ENCODE data around the gene MAPKAPK3. TPM values are rescaled to one million over a fixed set of nuclear protein-coding genes. Genes with fewer than 3 reads are reported as not detected.

Gene MAPKAPK3
- total RNA-seq, 1 donor from 2014 or later: 35.9 TPM

GRCh38 chr3:50655009-50655830, 38.3 kb downstream of the MAPKAPK3 start:
- peaks cover 8% of the 10 kb centered on the region for H3K4me1 Mint-ChIP-seq
- DNase-seq (ENCODE audit: low spot score in 2 of 2, unreplicated experiment in 2 of 2): no peak
- H3K4me3 Mint-ChIP-seq: no peak overlapping the region
- no peaks in the 10 kb centered on the region for H3K9me3 Mint-ChIP-seq
- H3K27ac Mint-ChIP-seq: no peak overlapping the region
- H3K36me3 Mint-ChIP-seq: no peaks in the 10 kb centered on the region
- no peak for TF ChIP-seq CTCF (IDR thresholded peaks at IDR 0.05; ENCODE audit: unreplicated experiment)
- peaks cover 4% of the 10 kb centered on the region for H3K27me3 Mint-ChIP-seq (ENCODE audit: low read depth)

- Mint-ChIP-seq H3K4me1 (peaks cover 8% of the 10 kb centered on the region), H3K9me3 (no peaks in the 10 kb centered on the region), H3K4me3 (no peak overlapping the region), H3K27me3 (ENCODE audit: low read depth) (peaks cover 5% of the 10 kb centered on the region), H3K36me3 (no peaks in the 10 kb centered on the region), H3K27ac (no peak overlapping the region)
- no peak for TF ChIP-seq CTCF (IDR thresholded peaks at IDR 0.05; ENCODE audit: unreplicated experiment)
- DNase-seq (ENCODE audit: low spot score in 2 of 2, unreplicated experiment in 2 of 2): no peak
Observed at GRCh38 chr3:50656417-50657195, 39.7 kb downstream of the MAPKAPK3 start.

- Mint-ChIP-seq H3K4me3 (no peak overlapping the region), H3K27me3 (ENCODE audit: low read depth) (peaks cover 8% of the 10 kb centered on the region), H3K27ac (no peak overlapping the region), H3K4me1 (peaks cover 6% of the 10 kb centered on the region), H3K9me3 (no peaks in the 10 kb centered on the region), H3K36me3 (no peaks in the 10 kb centered on the region)
- DNase-seq (ENCODE audit: low spot score in 2 of 2, unreplicated experiment in 2 of 2): no peak
- no peak for TF ChIP-seq CTCF (IDR thresholded peaks at IDR 0.05; ENCODE audit: unreplicated experiment)
Observed at GRCh38 chr3:50657407-50657806, 40.5 kb downstream of the MAPKAPK3 start.

GRCh38 chr3:50657816-50658215, 40.9 kb downstream of the MAPKAPK3 start:
- Mint-ChIP-seq H3K9me3 (no peaks in the 10 kb centered on the region), H3K27ac (no peak overlapping the region), H3K27me3 (ENCODE audit: low read depth) (peaks cover 8% of the 10 kb centered on the region), H3K4me1 (peaks cover 6% of the 10 kb centered on the region), H3K4me3 (no peak overlapping the region), H3K36me3 (no peaks in the 10 kb centered on the region)
- TF ChIP-seq CTCF (IDR thresholded peaks at IDR 0.05; ENCODE audit: unreplicated experiment): no peak
- no peak for DNase-seq (ENCODE audit: low spot score in 2 of 2, unreplicated experiment in 2 of 2)

GRCh38 chr3:50658416-50658815, 41.5 kb downstream of the MAPKAPK3 start:
- Mint-ChIP-seq H3K9me3 (no peaks in the 10 kb centered on the region), H3K36me3 (no peaks in the 10 kb centered on the region), H3K4me3 (no peak overlapping the region), H3K27me3 (ENCODE audit: low read depth) (peaks cover 8% of the 10 kb centered on the region), H3K4me1 (peaks cover 6% of the 10 kb centered on the region), H3K27ac (no peak overlapping the region)
- TF ChIP-seq CTCF (IDR thresholded peaks at IDR 0.05; ENCODE audit: unreplicated experiment): no peak
- no peak for DNase-seq (ENCODE audit: low spot score in 2 of 2, unreplicated experiment in 2 of 2)

All from mesothelial cell of epicardium (in vitro differentiated cells).